Embryonic facial prominence (tissue), 1 donor: Measurements from ENCODE around the gene RLN1.
"Not testable (repeated sequence)": the region's sequence is repeated elsewhere in the genome, so short reads cannot be mapped to it uniquely, and the experiment has no call there.

Source experiments
- DNase-seq: peaks from one replicate; pipeline ENCODE4 v3.0.0-alpha.2; 2016; ENCODE audit errors: extremely low spot score

Gene RLN1

DNA sequence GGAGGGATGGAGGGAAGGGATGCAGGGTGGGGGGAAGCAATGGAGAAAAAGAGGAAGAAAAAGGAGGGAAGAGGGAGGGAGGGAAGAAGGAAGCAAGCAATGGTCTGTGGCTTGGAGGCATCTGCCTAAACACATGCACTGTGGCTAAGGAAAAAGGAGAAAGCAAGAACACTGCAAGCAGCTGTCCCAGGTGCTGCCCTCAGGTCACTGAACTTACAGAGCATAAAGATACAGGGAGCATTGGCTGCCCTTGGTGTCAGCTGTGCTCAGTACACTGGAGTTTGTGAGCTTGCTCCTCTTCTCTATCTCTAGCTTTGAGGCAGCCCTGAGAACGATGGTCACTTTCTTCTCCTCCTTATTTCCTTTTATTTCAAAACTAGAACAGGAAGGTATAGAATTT is 18.1 kb downstream of the RLN1 start:
- not testable (repeated sequence) for DNase-seq

DNA sequence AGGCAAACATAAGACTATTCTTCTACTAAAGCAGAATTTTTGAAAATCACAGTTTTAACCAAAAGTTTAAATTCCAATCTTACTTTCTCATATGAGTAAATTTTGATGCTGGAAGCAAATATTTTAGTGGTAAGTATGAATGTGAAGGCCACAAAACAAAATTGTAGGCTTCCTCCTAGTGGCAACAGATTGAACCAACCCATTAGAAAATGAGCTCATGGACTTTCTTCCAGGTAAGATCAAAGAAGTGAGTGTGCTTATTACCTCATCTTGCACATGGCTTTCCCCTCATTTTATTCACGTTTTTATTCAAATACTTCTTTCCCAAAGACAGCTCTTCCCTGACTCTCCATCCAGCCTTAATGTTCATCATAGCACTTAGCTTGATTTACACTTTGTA is 18.6 kb downstream of the RLN1 start:
- no peak for DNase-seq

DNA sequence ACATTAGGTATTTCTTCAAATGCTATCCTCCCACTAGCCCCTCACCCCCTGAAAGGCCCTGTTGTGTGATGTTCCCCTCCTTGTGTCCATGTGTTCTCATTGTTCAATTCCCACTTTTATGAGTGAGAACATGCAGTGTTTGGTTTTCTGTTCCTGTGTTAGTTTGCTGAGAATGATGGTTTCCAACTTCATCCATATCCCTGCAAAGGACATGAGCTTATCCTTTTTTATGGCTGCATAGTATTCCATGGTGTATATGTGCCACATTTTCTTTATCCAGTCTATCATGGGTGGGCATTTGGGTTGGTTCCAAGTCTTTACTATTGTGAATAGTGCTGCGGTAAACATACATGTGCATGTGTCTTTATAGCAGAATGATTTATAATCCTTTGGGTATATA is 23.3 kb downstream of the RLN1 start:
- DNase-seq, result not testable (repeated sequence)

DNA sequence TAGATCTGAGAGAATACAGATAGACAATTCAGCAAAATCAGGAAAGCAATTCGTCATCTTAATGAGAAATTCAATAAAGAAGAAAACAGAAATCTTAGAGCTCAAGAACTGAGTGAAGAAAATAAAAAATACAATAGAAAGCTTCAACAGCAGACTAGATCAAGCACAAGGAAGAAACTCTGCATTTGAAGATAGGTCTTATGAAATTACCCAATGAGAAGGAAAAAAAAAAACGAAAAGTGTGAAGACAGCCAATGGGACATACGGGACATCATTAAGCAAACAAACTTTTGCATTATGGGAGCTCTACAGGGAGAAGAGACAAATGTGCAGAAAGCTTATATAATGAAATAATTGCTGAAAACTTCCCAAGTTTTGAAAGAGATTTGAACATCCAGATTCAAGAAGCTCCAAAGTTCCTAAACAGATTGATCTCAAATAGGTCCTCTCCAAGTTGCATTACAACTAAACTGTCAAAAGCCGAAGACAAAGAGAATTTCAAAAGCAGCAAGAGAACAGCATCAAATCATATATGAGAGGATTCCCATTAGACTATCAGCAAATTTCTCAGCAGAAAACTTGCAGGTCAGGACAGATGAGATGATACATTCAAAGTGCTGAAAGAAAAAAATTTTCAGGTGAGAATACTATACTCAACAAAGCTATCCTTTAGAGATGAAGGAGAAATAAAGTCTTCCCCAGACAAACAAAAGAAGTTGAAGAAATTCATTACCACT is 24.3 kb downstream of the RLN1 start:
- DNase-seq, result no peak

DNA sequence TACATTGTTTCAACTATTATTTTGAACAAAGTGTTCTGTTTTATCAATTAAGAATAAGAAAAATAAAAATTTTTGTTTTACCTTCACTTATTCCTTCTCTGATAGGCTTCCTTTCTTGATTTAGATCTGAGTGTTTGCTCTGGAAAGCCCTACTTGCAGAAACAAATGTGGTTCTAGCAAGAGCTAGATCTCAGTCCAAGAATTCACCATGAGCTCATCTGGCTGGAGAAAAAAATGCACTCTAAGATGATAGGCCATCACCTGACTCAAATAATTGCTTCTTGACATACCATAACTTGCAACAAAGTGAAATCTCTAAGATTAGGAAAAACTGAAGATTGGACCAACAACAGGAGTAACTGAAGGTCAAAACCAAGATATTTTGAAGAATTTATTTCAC is 28.8 kb downstream of the RLN1 start:
- DNase-seq, result no peak

DNA sequence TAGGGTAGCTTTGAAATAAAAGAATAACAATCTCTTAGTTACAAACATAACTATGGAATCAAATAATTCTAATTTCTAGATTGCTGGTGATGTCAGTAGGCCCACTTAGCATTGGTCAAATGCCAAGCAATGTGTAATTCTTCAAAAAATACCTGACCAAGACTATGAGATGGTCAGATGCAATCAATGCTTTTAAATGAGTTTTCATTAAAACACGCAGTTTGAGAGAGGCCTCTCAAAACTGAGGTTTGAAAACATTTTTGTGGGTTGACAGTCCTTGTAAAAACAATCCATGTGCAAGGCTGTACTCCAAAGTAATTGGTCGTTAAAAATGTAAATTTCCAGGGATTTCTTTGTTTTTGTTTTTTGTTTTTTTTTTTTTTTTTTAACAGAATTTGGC is 33.9 kb downstream of the RLN1 start:
- no peak for DNase-seq

DNA sequence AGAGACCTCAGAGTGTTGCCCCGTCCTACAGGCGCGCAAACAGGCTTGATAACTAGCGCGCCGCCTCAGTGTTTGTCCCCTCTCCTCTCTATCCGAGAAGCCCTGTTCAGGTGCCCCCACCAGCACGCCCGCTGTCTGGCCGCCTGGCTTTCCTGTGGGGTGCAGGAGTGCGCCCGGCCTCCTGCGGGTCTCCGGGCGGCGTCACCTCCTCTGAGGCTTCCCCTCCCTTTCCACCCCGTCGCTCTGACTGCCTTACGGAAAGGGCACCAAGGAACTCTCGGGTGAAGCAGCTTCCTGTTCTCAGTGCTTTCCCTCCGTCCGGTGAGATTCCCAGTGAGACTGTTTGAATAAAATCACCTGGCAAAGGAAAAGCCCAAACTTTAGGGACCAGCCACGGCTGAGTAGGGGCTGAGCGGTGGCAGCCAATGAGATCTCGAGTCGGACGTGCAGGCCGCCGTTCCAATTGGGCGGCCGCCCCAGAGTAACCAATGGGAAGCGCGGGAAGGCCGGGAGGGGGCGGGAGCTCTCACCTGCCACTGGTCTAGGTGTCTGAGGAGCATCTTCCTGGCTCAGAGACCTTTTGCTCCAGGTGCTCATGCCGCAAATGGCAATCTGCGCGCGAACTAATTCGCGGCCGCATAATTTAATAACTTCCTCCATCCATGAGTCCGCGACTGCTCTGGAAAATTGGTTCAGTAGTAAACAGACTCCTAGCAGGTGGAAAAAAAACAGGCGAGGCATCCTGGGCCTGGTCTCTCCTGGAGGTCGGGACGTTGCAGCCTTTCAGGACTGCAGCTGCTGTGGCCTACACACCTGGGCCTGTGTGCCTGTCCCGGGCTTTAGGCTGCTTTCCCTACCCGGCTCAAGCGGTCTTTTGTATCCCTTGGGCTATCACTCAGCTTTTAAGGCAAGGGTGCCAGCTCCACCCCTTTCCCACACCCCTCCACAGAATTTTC is 35.6 kb downstream of the RLN1 start, which contains the start of gene RLN2:
TSS of gene RLN2 (minus strand) at position 877 of the 956 bp plus-strand sequence. CDS start at position 741, 136 bp downstream.
- not testable (repeated sequence) for DNase-seq

DNA sequence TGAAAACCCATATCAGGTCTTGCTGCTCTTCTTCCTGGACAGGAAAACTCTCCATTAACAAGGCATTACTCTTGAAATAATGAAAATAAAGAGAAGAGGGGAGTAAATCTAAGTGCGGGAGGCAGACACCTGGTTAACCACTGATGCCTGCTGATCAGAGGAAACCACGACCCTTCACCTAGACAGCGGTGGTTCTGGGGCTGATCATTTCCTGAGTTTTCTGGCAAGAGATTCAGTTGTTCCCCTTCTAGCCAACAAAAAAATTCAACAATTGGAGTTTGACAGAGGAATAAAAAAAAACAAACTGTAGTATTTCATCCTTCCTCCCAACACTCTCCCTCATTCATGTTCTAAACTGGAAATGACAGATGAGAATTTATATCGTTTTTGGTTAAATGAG is 38.1 kb downstream of the RLN1 start:
- DNase-seq, result no peak

DNA sequence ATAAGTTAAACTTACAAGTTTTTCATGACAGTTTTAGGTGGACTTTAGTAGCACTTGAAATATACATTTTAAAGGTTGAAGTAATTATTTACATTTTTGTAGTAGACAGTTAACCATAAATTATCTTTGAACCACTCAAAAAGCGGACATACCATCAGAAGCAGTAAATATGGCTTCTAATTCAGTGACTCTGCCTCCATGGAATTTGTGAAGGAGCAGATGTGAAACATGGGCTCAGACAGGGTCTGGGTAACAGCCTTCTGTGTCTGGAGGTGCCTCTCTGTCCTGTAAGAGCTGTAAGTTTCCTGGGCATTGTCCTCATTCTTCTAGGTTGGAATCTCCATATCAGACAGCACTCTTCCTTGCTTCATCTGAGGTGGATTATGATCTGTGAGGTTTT is 47.5 kb downstream of the RLN1 start:
- no peak for DNase-seq

DNA sequence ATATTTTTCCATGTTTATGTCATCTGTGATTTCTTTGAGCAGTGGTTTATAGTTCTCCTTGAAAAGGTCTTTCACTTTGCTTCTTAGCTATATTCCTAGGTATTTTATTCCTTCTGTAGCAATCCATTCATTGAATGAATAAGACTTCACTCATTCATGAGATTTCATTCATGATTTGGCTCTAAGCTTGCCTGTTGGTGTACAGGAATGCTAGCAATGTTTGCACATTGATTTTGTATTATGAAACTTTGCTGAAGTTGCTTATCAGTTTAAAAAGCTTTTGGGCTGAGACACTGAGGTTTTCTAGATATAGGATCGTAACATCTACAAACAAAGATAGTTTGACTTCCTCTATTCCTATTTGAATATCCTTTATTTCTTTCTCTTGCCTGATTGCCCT is 51.1 kb downstream of the RLN1 start:
- no peak for DNase-seq

DNA sequence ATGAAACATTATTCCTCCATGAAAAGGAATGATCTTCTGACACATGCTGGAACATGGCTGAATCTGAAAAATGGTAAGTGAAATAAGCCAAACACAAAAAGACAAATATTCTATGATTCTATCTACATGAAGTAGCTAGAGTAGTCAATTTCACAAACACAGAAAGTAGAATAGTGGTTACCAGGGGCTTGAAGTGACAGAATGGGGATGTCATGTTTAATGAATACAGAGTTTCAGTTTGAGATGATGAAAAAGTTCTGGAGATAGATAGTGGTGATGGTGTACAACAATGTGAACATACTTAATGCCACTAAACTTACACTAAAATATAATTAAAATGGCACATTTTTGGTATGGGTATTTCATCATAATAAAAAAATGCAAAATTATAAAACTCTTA is 53.4 kb downstream of the RLN1 start:
- no peak for DNase-seq
